Endothelial cell of umbilical vein (primary cell): ENCODE results near the gene ANKRD12. TPM values are rescaled to one million over a fixed set of nuclear protein-coding genes. Genes with fewer than 3 reads are reported as not detected.

ENCODE experiments used
- BruUV-seq: library from RNA; stranded (reverse); fragments of 400-500 nt; replicated peaks from 2 replicates; lab custom pipeline; 2021; lab: Mats Ljungman, UMichigan
- CTCF ChIA-PET: fragments of 300-600, 350-600 bp; sonication (Branson Sonifier 250); formaldehyde crosslinking; loops from one replicate; lab custom pipeline; 2021; ENCODE audit warnings: antibody characterized with exemption, inconsistent platforms; lab: Charles Lee
- POLR2A ChIA-PET: fragments of 300-600, 350-600 bp; sonication (Branson Sonifier 250); formaldehyde crosslinking; loops from one replicate; lab custom pipeline; 2021; ENCODE audit warnings: antibody characterized with exemption, inconsistent platforms; lab: Charles Lee
- DNase-seq: peaks from one replicate; pipeline ENCODE4 v3.0.0-alpha.2; 2011; ENCODE audit warnings: low read depth, low spot score
- FAIRE-seq: peaks from 2 replicates; lab custom pipeline; 2011; peaks lifted over from hg19 to GRCh38; lab: Jason Lieb, UNC
- H2AFZ ChIP-seq: 2 replicates; pipeline ENCODE4 v1.6.0; 2012; ENCODE audit warnings: low read depth, low read length, control low read depth, inconsistent platforms
- H3K27ac ChIP-seq: 2 replicates; pipeline ENCODE4 v1.5.1; 2011; ENCODE audit warnings: low read depth, mild to moderate bottlenecking, control low read depth, low read length, moderate library complexity; ENCODE audit not compliant: insufficient read depth
- H3K27me3 ChIP-seq, 2 experiments: 2 replicates each; pipeline versions ENCODE4 v1.6.0 to v1.6.1; 2011; ENCODE audit warnings: low read length in 2 of 2, mixed read lengths in 1 of 2; ENCODE audit not compliant: control insufficient read depth in 2 of 2, insufficient read depth in 2 of 2
- H3K36me3 ChIP-seq, 2 experiments: 2 replicates in 1 of 2; 3 replicates in 1 of 2; pipeline ENCODE4 v1.5.1; 2011; ENCODE audit warnings: low read length in 2 of 2, mild to moderate bottlenecking in 1 of 2, moderate library complexity in 1 of 2; ENCODE audit not compliant: control insufficient read depth in 2 of 2, insufficient read depth in 2 of 2; ENCODE audit errors: extremely low read depth in 1 of 2
- H3K4me1 ChIP-seq: 3 replicates; pipeline ENCODE4 v1.5.1; 2011; ENCODE audit warnings: mild to moderate bottlenecking, low read length; ENCODE audit not compliant: control insufficient read depth, insufficient read depth; ENCODE audit errors: extremely low read depth
- H3K4me2 ChIP-seq: 2 replicates; pipeline ENCODE4 v1.6.1; 2011; ENCODE audit warnings: low read length, control low read depth, mixed read lengths; ENCODE audit not compliant: insufficient read depth
- H3K4me3 ChIP-seq, 3 experiments: fragments of 200-600 bp in 1 of 3; sonication (generic), shearing (Covaris generic) in 1 of 3; replicated peaks in 1 of 3; 2 replicates each; pipeline ENCODE4 v1.5.1; 2011 to 2016; ENCODE audit warnings: control low read depth in 3 of 3, low read length in 3 of 3, mild to moderate bottlenecking in 2 of 3, inconsistent platforms in 1 of 3, low read depth in 1 of 3, moderate library complexity in 1 of 3; ENCODE audit not compliant: insufficient read depth in 1 of 3
- H3K79me2 ChIP-seq: 2 replicates; pipeline ENCODE4 v1.6.0; 2012; ENCODE audit warnings: low read length, inconsistent platforms; ENCODE audit not compliant: control insufficient read depth, insufficient read depth
- H3K9ac ChIP-seq: replicated peaks from 2 replicates; pipeline ENCODE3; 2011; ENCODE audit warnings: low read length, control low read depth; ENCODE audit not compliant: insufficient read depth; ENCODE audit errors: extremely low read depth
- H3K9me1 ChIP-seq: replicated peaks from 3 replicates; pipeline ENCODE4 v1.6.0; 2011; ENCODE audit warnings: mild to moderate bottlenecking, low read length; ENCODE audit not compliant: control insufficient read depth, insufficient read depth; ENCODE audit errors: extremely low read depth
- H3K9me3 ChIP-seq: replicated peaks from 2 replicates; pipeline ENCODE4 v1.5.1; 2012; ENCODE audit warnings: low read length, inconsistent platforms; ENCODE audit not compliant: control insufficient read depth, insufficient read depth
- H4K20me1 ChIP-seq: replicated peaks from 2 replicates; pipeline ENCODE3; 2011; ENCODE audit warnings: mild to moderate bottlenecking, low read length; ENCODE audit not compliant: control insufficient read depth, insufficient read depth; ENCODE audit errors: extremely low read depth
- FOS ChIP-seq: IDR thresholded peaks from 2 replicates; pipeline ENCODE4 v1.6.1; 2011; ENCODE audit warnings: mild to moderate bottlenecking, low read length, moderate library complexity, borderline replicate concordance; ENCODE audit not compliant: insufficient read depth
- GATA2 ChIP-seq: IDR thresholded peaks from 2 replicates; pipeline ENCODE4 v1.7.0; 2011; ENCODE audit warnings: low read depth, mild to moderate bottlenecking, moderate library complexity, mixed read lengths, low read length; ENCODE audit not compliant: insufficient read length, insufficient read depth
- JUN ChIP-seq: IDR thresholded peaks from 2 replicates; pipeline ENCODE4 v1.6.1; 2011; ENCODE audit warnings: borderline replicate concordance, low read depth; ENCODE audit not compliant: insufficient read length, insufficient read depth
- MAX ChIP-seq: IDR thresholded peaks from 2 replicates; pipeline ENCODE4 v1.6.1; 2011; ENCODE audit not compliant: insufficient read depth, insufficient read length
- MYC ChIP-seq: IDR thresholded peaks from one replicate; pipeline ENCODE4 v1.6.1; 2011; ENCODE audit warnings: mild to moderate bottlenecking, low read depth, low read length
- POLR2A ChIP-seq: IDR thresholded peaks from 2 replicates; pipeline ENCODE4 v1.6.1; 2012; ENCODE audit warnings: low read depth, mild to moderate bottlenecking, control low read depth, low read length
- POLR2AphosphoS5 ChIP-seq: IDR thresholded peaks from 2 replicates; pipeline ENCODE4 v1.6.1; 2012; ENCODE audit warnings: low read depth, mild to moderate bottlenecking, control low read depth, low read length, moderate library complexity; ENCODE audit not compliant: insufficient read depth
- dilution Hi-C: fragments of 300-500 bp; cut with MboI; formaldehyde crosslinking; loops from one replicate; pipeline ENCODE4 v1.15.0; 2019; ENCODE audit warnings: low sequenced_read_pairs; ENCODE audit not compliant: extremely low pct_ligation_motif_present
- intact Hi-C: fragments of 100-400 bp; cut with micrococcal nuclease; formaldehyde crosslinking; loops from one replicate; pipeline ENCODE4 v1.10.0; 2022
- polyA plus RNA-seq, 4 experiments: library from polyadenylated mRNA; depleted of rRNA in 3 of 4; stranded (reverse) in 3 of 4; unstranded in 1 of 4; fragments of >200 nt; gene quantifications; 2 replicates each; pipeline versions ENCODE4 v1.2.1 to v1.2.3, GENCODE V29; 2011 to 2012; ENCODE audit warnings: missing spikeins in 1 of 4
- total RNA-seq: library from RNA; stranded (reverse); gene quantifications from 2 replicates; pipeline ENCODE4 v1.2.3, GENCODE V29; 2021

Gene ANKRD12
- total and polyA plus RNA-seq, 2 donors (not counting 3 experiments of a cell fraction or from before 2014, with no cell fraction given), result 1.5 to 25.4 TPM

- no peaks in the 10 kb centered on the region for H3K9me3 ChIP-seq
- H3K36me3 ChIP-seq, result peaks cover 0 to 21% of the 10 kb centered on the region in 2 experiments
- no peaks in the 10 kb centered on the region for H3K27me3 ChIP-seq
- peak overlapping the region; percentile 53 for H3K4me2 ChIP-seq
- peak overlapping the region; percentile 82 for H3K27ac ChIP-seq
- peak; percentile 22 for TF ChIP-seq GATA2
- TF ChIP-seq JUN, result peak; percentile 57
- TF ChIP-seq MYC, result no peak
- TF ChIP-seq FOS, result peak; percentile 62
- TSS peak; percentile 9 for BruUV-seq
- ChIA-PET POLR2A (interaction anchor here (0.5 to 1.0 kb wide), 3 partner anchors 7 to 22 kb away, joined by 3 to 6 read pairs (median 6); no protein-coding TSS in a partner anchor), CTCF (interaction anchor here (0.7 to 3.4 kb wide), 8 partner anchors 8 to 464 kb away, joined by 3 to 22 read pairs (median 8); partner anchors contain the start of gene ANKRD12)
- peak overlapping the region in 1 of 3 experiments; percentile 4 for H3K4me3 ChIP-seq
- no peaks in the 10 kb centered on the region for H4K20me1 ChIP-seq
- dilution Hi-C loops, result no loop called here
- peak; percentile 86 for DNase-seq
- intact Hi-C loops, result loop anchor here (1.0 kb wide), 2 partner anchors 16 to 18 kb away; partner anchors contain the start of genes ANKRD12 and NDUFV2
- H3K9ac ChIP-seq, result peak overlapping the region; percentile 29
- no peaks in the 10 kb centered on the region for H3K9me1 ChIP-seq
- no peak overlapping the region for H2AFZ ChIP-seq
- peaks cover 75% of the 10 kb centered on the region for H3K79me2 ChIP-seq
- FAIRE-seq, result no peak
- peaks cover 42% of the 10 kb centered on the region for H3K4me1 ChIP-seq
Measured at GRCh38 chr18:9117980-9118841, 18.4 kb upstream of the ANKRD12 start.

GRCh38 chr18:9120796-9121195 is 15.8 kb upstream of the ANKRD12 start:
- H3K9ac ChIP-seq, result no peak overlapping the region
- no peak overlapping the region for H2AFZ ChIP-seq
- H3K27ac ChIP-seq, result no peak overlapping the region
- no peaks in the 10 kb centered on the region for H3K9me3 ChIP-seq
- H4K20me1 ChIP-seq, result no peaks in the 10 kb centered on the region
- no peaks in the 10 kb centered on the region for H3K27me3 ChIP-seq
- H3K4me2 ChIP-seq, result no peak overlapping the region
- H3K4me1 ChIP-seq, result peaks cover 37% of the 10 kb centered on the region
- peaks cover 56% of the 10 kb centered on the region for H3K79me2 ChIP-seq
- dilution Hi-C loops (no loop called here), intact Hi-C loops (no loop called here)
- no peaks in the 10 kb centered on the region for H3K9me1 ChIP-seq
- ChIA-PET CTCF (no interaction called here), POLR2A (no interaction called here)
- no peak overlapping the region for H3K4me3 ChIP-seq
- TF ChIP-seq GATA2 (no peak), MYC (no peak), FOS (no peak), POLR2AphosphoS5 (no peak), MAX (no peak), POLR2A (no peak)
- H3K36me3 ChIP-seq, result peaks cover 2 to 27% of the 10 kb centered on the region in 2 experiments
- no TSS peak for BruUV-seq
- DNase-seq (no peak), FAIRE-seq (no peak)
